Measurements from ENCODE around the gene CRABP1.

- TF ChIP-seq, protein P1, sequence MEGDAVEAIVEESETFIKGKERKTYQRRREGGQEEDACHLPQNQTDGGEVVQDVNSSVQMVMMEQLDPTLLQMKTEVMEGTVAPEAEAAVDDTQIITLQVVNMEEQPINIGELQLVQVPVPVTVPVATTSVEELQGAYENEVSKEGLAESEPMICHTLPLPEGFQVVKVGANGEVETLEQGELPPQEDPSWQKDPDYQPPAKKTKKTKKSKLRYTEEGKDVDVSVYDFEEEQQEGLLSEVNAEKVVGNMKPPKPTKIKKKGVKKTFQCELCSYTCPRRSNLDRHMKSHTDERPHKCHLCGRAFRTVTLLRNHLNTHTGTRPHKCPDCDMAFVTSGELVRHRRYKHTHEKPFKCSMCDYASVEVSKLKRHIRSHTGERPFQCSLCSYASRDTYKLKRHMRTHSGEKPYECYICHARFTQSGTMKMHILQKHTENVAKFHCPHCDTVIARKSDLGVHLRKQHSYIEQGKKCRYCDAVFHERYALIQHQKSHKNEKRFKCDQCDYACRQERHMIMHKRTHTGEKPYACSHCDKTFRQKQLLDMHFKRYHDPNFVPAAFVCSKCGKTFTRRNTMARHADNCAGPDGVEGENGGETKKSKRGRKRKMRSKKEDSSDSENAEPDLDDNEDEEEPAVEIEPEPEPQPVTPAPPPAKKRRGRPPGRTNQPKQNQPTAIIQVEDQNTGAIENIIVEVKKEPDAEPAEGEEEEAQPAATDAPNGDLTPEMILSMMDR (conservative IDR thresholded peaks at IDR 0.05; ENCODE audit: low read length) = no peak
- no peak for TF ChIP-seq EZH2phosphoT487 (IDR thresholded peaks at IDR 0.05; ENCODE audit: borderline replicate concordance, low read depth, low read length)
These were observed 48.7 kb downstream of the CRABP1 start for GRCh38 chr15:78388865-78389264.

Measured in OCI-LY7 (cell line).